Heart right ventricle (tissue), 16 donors: ENCODE results near the gene MAP3K7CL. TPM values are rescaled to one million over a fixed set of nuclear protein-coding genes. Genes with fewer than 3 reads are reported as not detected.

ENCODE experiments used
- ATAC-seq, 8 donors: fragments of 200-7000 bp; cut with Tn5 transposase; one replicate each; pipeline ENCODE4 v1.9.1; 2020; ENCODE audit warnings: mild to moderate bottlenecking in 8 of 8, moderate library complexity in 8 of 8, moderate number of reproducible peaks in 1 of 8
- DNase-seq, 2 donors: peaks; one replicate each; pipeline ENCODE4 v3.0.0-alpha.2; 2020
- H3K27ac ChIP-seq, 10 donors: fragments of 200-600 bp; sonication (generic) in 2 of 10; one replicate each; pipeline versions ENCODE4 v1.5.0 to v1.8.0; 2020 to 2022; ENCODE audit warnings: mild to moderate bottlenecking in 3 of 10
- H3K27me3 ChIP-seq, 7 donors: fragments of 200-600 bp; one replicate each; pipeline ENCODE4 v1.8.0; 2021 to 2022; ENCODE audit warnings: mild to moderate bottlenecking in 2 of 7
- H3K36me3 ChIP-seq, 9 donors: fragments of 200-600 bp; sonication (generic) in 1 of 9; one replicate each; pipeline versions ENCODE4 v1.5.0 to v1.8.0; 2020 to 2022; ENCODE audit warnings: mild to moderate bottlenecking in 2 of 9
- H3K4me1 ChIP-seq, 9 donors: fragments of 200-600 bp; sonication (generic) in 1 of 9; one replicate each; pipeline versions ENCODE4 v1.5.0 to v1.8.0; 2020 to 2022; ENCODE audit warnings: mild to moderate bottlenecking in 4 of 9
- H3K4me3 ChIP-seq, 10 donors: fragments of 200-600 bp; sonication (generic) in 2 of 10; one replicate each; pipeline versions ENCODE4 v1.5.0 to v1.8.0; 2020 to 2022; ENCODE audit warnings: mild to moderate bottlenecking in 7 of 10, moderate library complexity in 2 of 10
- H3K9me3 ChIP-seq, 11 donors: fragments of 200-600 bp in 10 of 11; sonication (generic) in 2 of 11; one replicate each; pipeline versions ENCODE4 v1.5.0 to v1.8.0; 2013 to 2022; ENCODE audit warnings: mild to moderate bottlenecking in 2 of 11, control low read depth in 1 of 11, moderate library complexity in 1 of 11
- WGBS, 2 donors: extraction: QIAGEN DNeasy Blood & Tissue Kit; methylation state at CpG; one replicate each; pipeline ENCODE4 v1.1.7; 2013; ENCODE audit warnings: inconsistent platforms in 1 of 2; 5-methylcytosine and 5-hydroxymethylcytosine counted together
- intact Hi-C, 10 donors: fragments of 100-400 bp; cut with DNase I; formaldehyde crosslinking; loops; one replicate each; pipeline versions ENCODE4 v1.11.1 to v1.14.2; 2022
- long read RNA-seq, 3 donors: library from polyadenylated mRNA; unstranded; transcript quantifications; one replicate each; pipeline ENCODE4 v2.0.0, GENCODE V29; 2020 to 2021
- polyA plus RNA-seq, 2 donors: library from polyadenylated mRNA; stranded (reverse); fragments of 200-250 nt; gene quantifications; one replicate each; pipeline ENCODE4 v1.2.3, GENCODE V29; 2013
- total RNA-seq, 10 donors: library from RNA; stranded (reverse); fragmentation: NEBNext Ultra II Directional in 3 of 10; extraction: Animal tissue kit (Norgen Biotek cat#: 25700) in 3 of 10; gene quantifications; one replicate each; pipeline versions ENCODE4 v1.2.1 to v1.2.4, GENCODE V29; 2021 to 2023
- TF ChIP-seq, protein P1 (sequence below), 9 donors: fragments of 200-600 bp; sonication (generic) in 2 of 9; IDR thresholded peaks; one replicate each; pipeline versions ENCODE4 v1.5.0 to v1.8.0; 2021 to 2022; ENCODE audit warnings: antibody characterized with exemption in 9 of 9, mild to moderate bottlenecking in 5 of 9, moderate library complexity in 1 of 9
- donor health status: Arrhythmogenic right ventricular cardiomyopathy.
- donor health status: ischemic (EF 13 %, LVEDD 7.1; RV severe dilation, severe dysfunction).
- donor health status: healthy with polysubstance abuse.
- donor health status: DM: no; HTN: yes; CAD: no.
- donor health status: DM: no; HTN: no; CAD: no.
- donor health status: ischemic (EF 25% LVEDD 6.9; RV normal size, moderate dysfunction).
- donor health status: ischemic (EF 25% LVEDD 5.7; RV mildly dilated, moderate dysfunction).
- donor health status: healthy.
- donor health status: DM: yes; HTN: yes; CAD: no.
- donor health status: Ischemic cardiomyopathy.
- donor health status: ischemic (EF 35%, LVEDD 5.7; RV mildly dilated, moderate dysfunction).
- donor health status: nonischemic (EF 11% LVEDD 7.7; RV severe dilation, severe dysfunction).
- donor health status: DM: yes; HTN: yes; CAD: no.
- donor health status: PGD.
- donor health status: ischemic (EF 29% LVEDD 5.4; RV normal size, mild dysfunction).
- donor health status: nonischemic (EF 23%, LVEDD 6.1; RV moderate dilation, normal function).

MAP3K7CL gene
- total RNA-seq = 10 to 100 TPM in 3 of 10 donors, 1 to 10 TPM in 4, under 1 TPM in 3; 0.64 to 62.1 (median 4.3) TPM
- 1 to 10 TPM; 2.6 to 3.2 TPM for polyA plus RNA-seq
- long read RNA-seq, donor 1 = 0 reads
- long read RNA-seq, donor 2, partial matches to known transcripts = 0 of 4 reads
- long read RNA-seq, donor 2, other reads (novel, unspliced or antisense) = 2 of 4 reads
- long read RNA-seq, donor 3, partial matches to known transcripts = 1 of 2 reads
- long read RNA-seq, donor 3, other reads (novel, unspliced or antisense) = 0 of 2 reads

DNA sequence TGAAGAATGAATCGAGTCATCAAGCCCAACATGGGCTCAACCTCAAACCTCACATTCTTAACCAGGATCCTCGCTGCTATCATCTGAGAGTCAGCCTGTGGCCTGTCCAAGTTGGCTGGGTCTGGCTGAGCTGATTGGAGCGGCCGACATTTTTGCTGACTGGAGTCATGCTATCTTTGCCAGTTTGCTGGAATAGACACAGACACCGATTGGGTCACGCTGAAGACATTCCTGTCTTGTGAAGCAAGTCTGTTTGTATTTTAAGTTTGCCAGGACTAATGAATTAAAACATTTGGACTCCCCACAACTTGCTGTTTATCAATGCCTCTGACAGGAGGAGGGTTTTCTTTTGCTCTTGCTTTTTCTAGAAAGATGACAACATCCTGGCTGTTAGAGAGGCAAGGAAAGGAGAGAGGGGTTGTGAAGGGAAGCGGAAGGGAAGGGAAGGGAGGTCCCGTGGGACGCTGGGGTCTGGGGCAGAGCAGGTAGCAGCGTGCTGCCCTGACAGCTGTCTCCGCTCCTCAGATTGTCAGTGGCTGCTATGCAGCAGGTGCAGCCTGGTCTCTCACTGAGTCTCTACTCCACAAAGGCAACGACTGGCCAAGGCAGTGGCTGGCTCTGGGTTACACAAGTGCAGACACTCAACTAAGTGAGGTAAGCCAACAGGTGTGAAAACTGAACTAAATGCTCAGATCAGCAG is at the start of gene MAP3K7CL:
TSS of gene MAP3K7CL (plus strand) at position 375 of the 700 bp plus-strand sequence. CDS start 2,701 bp downstream, outside the sequence.
- peak; percentile 81 to 99 (median 94) for ATAC-seq
- peaks cover 0 to 13% (median 2%) of the 10 kb centered on the region in 11 donors for H3K9me3 ChIP-seq
- H3K4me3 ChIP-seq = peak within 1 kb of the TSS in 3 of 10 donors; percentile 3 to 30 (median 21)
- intact Hi-C loops = no loop called here
- no peaks in the 10 kb centered on the region for H3K27me3 ChIP-seq
- TF ChIP-seq, protein P1, sequence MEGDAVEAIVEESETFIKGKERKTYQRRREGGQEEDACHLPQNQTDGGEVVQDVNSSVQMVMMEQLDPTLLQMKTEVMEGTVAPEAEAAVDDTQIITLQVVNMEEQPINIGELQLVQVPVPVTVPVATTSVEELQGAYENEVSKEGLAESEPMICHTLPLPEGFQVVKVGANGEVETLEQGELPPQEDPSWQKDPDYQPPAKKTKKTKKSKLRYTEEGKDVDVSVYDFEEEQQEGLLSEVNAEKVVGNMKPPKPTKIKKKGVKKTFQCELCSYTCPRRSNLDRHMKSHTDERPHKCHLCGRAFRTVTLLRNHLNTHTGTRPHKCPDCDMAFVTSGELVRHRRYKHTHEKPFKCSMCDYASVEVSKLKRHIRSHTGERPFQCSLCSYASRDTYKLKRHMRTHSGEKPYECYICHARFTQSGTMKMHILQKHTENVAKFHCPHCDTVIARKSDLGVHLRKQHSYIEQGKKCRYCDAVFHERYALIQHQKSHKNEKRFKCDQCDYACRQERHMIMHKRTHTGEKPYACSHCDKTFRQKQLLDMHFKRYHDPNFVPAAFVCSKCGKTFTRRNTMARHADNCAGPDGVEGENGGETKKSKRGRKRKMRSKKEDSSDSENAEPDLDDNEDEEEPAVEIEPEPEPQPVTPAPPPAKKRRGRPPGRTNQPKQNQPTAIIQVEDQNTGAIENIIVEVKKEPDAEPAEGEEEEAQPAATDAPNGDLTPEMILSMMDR (IDR thresholded peaks at IDR 0.05) = no peak
- no peaks in the 10 kb centered on the region for H3K36me3 ChIP-seq
- 59 to 61% methylated on average over 12 of the region's 12 CpGs for WGBS, 2 donors
- peak; percentile 23 to 61 for DNase-seq
- H3K27ac ChIP-seq = peak within 1 kb of the TSS in 8 of 10 donors; percentile 3 to 82 (median 56)
- peaks cover 0 to 18% (median 5%) of the 10 kb centered on the region in 9 donors for H3K4me1 ChIP-seq

GRCh38 chr21:29082046-29082815 is 48.2 kb upstream of the MAP3K7CL start:
- WGBS, 2 donors = 93 to 96% methylated on average over 3 of the region's 3 CpGs
- ATAC-seq (no peak), DNase-seq (no peak)
- intact Hi-C loops = loop anchor here in 1 of 10 donors (10.0 kb wide), 1 partner anchor 763 kb away; no protein-coding TSS in a partner anchor
- TF ChIP-seq, protein P1 (IDR thresholded peaks at IDR 0.05) = no peak
- Histone ChIP-seq H3K4me3 (no peak overlapping the region), H3K27ac (no peak overlapping the region), H3K36me3 (no peaks in the 10 kb centered on the region), H3K27me3 (no peaks in the 10 kb centered on the region), H3K4me1 (peaks cover 0 to 56% (median 29%) of the 10 kb centered on the region in 9 donors), H3K9me3 (no peaks in the 10 kb centered on the region)

DNA sequence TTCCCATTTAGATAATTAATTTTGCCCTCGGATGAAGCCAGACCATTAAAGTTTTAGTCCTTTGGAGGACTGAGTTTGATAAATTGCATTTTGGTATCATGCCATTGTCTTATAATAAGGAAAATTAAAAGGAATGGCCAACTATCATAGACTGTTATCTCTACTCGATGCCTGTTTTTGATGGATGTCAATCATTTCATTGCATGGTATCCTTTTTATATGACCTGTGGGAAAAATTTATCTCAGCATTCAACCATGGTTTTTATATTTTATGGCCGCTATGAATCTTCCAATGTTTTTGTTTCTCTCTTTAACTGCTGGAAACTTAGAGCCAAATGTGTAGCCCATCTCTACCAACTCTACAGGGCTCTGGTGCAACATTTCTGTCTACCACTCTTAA is 47.1 kb upstream of the MAP3K7CL start:
- intact Hi-C loops = loop anchor here in 1 of 10 donors (10.0 kb wide), 1 partner anchor 761 kb away; no protein-coding TSS in a partner anchor
- no peaks in the 10 kb centered on the region for H3K36me3 ChIP-seq
- H3K27me3 ChIP-seq = no peaks in the 10 kb centered on the region
- TF ChIP-seq, protein P1 (IDR thresholded peaks at IDR 0.05) = no peak
- 91 to 93% methylated on average over 3 of the region's 3 CpGs for WGBS, 2 donors
- no peak for DNase-seq
- no peak overlapping the region for H3K4me3 ChIP-seq
- no peaks in the 10 kb centered on the region for H3K9me3 ChIP-seq
- peaks cover 0 to 48% (median 29%) of the 10 kb centered on the region in 9 donors for H3K4me1 ChIP-seq
- no peak overlapping the region for H3K27ac ChIP-seq
- ATAC-seq = no peak

DNA sequence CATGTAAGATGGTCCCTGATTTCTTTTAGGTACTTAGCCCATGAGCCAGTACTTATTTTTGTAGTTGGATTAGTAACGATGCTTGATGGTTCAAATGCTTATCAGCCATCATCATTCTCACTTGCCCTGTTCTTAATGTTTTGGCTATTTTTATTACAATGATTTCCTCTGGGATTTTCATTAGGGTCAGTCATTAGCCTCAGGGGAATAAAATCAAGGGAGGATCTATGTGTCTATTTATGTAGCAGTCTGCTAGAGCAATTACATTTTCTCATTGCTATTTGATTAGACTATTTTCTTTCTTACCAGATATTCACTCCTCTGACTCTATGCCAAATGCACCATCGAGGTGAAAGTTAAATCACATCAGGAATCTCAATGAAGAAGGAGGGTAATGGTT is 46.1 kb upstream of the MAP3K7CL start:
- TF ChIP-seq, protein P1 (IDR thresholded peaks at IDR 0.05) = no peak
- peak in 7 of 8 donors; percentile 25 to 68 (median 44) for ATAC-seq
- Histone ChIP-seq H3K27ac (peak overlapping the region in 1 of 10 donors; percentile 31), H3K9me3 (no peaks in the 10 kb centered on the region), H3K36me3 (no peaks in the 10 kb centered on the region), H3K27me3 (no peaks in the 10 kb centered on the region), H3K4me1 (peaks cover 0 to 39% (median 24%) of the 10 kb centered on the region in 9 donors), H3K4me3 (no peak overlapping the region)
- 43 to 48% methylated on average over 2 of the region's 2 CpGs for WGBS, 2 donors
- DNase-seq = no peak
- intact Hi-C loops = loop anchor here in 1 of 10 donors (10.0 kb wide), 1 partner anchor 760 kb away; no protein-coding TSS in a partner anchor
